Measurements from ENCODE around the gene HSD11B1L. TPM values are rescaled to one million over a fixed set of nuclear protein-coding genes. Genes with fewer than 3 reads are reported as not detected.

The HSD11B1L gene
- polyA plus RNA-seq, 1 experiment = 4.9 TPM

Other genes starting within 250 kb of the HSD11B1L start
- gene ZNRF4, start 225.6 kb upstream of the HSD11B1L start, polyA plus RNA-seq (2011; rRNA removed) = not detected in 2 replicates
- gene TINCR, start 113.1 kb upstream of the HSD11B1L start, polyA plus RNA-seq (2011; rRNA removed) = 0.04 TPM in 1 of 2 replicates, not detected in the other
- 17.4 and 24.4 TPM in 2 replicates for gene SAFB2, start 58.3 kb upstream of the HSD11B1L start, polyA plus RNA-seq (2011; rRNA removed)
- 28.0 and 34.0 TPM in 2 replicates for gene SAFB, start 57.9 kb upstream of the HSD11B1L start, polyA plus RNA-seq (2011; rRNA removed)
- gene MICOS13, start 511 bp upstream of the HSD11B1L start, polyA plus RNA-seq (2011; rRNA removed) = 25.2 and 39.3 TPM in 2 replicates
- 478 and 743 TPM in 2 replicates for gene RPL36, start 9.3 kb downstream of the HSD11B1L start, polyA plus RNA-seq (2011; rRNA removed)
- gene LONP1, start 39.1 kb downstream of the HSD11B1L start, polyA plus RNA-seq (2011; rRNA removed) = 37.8 and 48.6 TPM in 2 replicates
- not detected in 2 replicates for gene CATSPERD, start 39.6 kb downstream of the HSD11B1L start, polyA plus RNA-seq (2011; rRNA removed)
- 0.16 and 0.17 TPM in 2 replicates for gene PRR22, start 103.7 kb downstream of the HSD11B1L start, polyA plus RNA-seq (2011; rRNA removed)
- gene DUS3L, start 110.1 kb downstream of the HSD11B1L start, polyA plus RNA-seq (2011; rRNA removed) = 7.8 and 8.0 TPM in 2 replicates
- gene NRTN, start 124.0 kb downstream of the HSD11B1L start, polyA plus RNA-seq (2011; rRNA removed) = 0.24 and 0.53 TPM in 2 replicates
- not detected in 2 replicates for gene FUT6, start 158.7 kb downstream of the HSD11B1L start, polyA plus RNA-seq (2011; rRNA removed)
- not detected in 2 replicates for gene FUT3, start 170.4 kb downstream of the HSD11B1L start, polyA plus RNA-seq (2011; rRNA removed)
- not detected in 2 replicates for gene FUT5, start 189.5 kb downstream of the HSD11B1L start, polyA plus RNA-seq (2011; rRNA removed)
- gene NDUFA11, start 222.8 kb downstream of the HSD11B1L start, polyA plus RNA-seq (2011; rRNA removed) = 168 and 272 TPM in 2 replicates
- gene VMAC, start 223.8 kb downstream of the HSD11B1L start, polyA plus RNA-seq (2011; rRNA removed) = 2.5 and 2.6 TPM in 2 replicates
- 2.7 and 2.8 TPM in 2 replicates for gene CAPS, start 233.2 kb downstream of the HSD11B1L start, polyA plus RNA-seq (2011; rRNA removed)

Measured in AG04450 (cell line).